Thymus (tissue), 11 donors: ENCODE results near the gene AP4M1. TPM values are rescaled to one million over a fixed set of nuclear protein-coding genes. Genes with fewer than 3 reads are reported as not detected.

Experiments used
- DNase-seq, 9 donors: peaks; one replicate each; pipeline ENCODE4 v3.0.0-alpha.2; 2013; ENCODE audit warnings: low spot score in 9 of 9, low read depth in 6 of 9, missing footprints in 1 of 9
- H3K27ac ChIP-seq, 2 donors: one replicate each; pipeline ENCODE4 v1.5.1; 2013; ENCODE audit warnings: control low read depth in 1 of 2, low read depth in 1 of 2, low read length in 1 of 2, mild to moderate bottlenecking in 1 of 2, moderate library complexity in 1 of 2
- H3K27me3 ChIP-seq, 2 donors: one replicate each; pipeline ENCODE4 v1.5.1; 2013; ENCODE audit warnings: low read length in 1 of 2; ENCODE audit not compliant: control insufficient read depth in 2 of 2, insufficient read depth in 1 of 2
- H3K36me3 ChIP-seq, 2 donors: one replicate each; pipeline ENCODE4 v1.5.1; 2013; ENCODE audit warnings: low read length in 1 of 2, mild to moderate bottlenecking in 1 of 2, moderate library complexity in 1 of 2; ENCODE audit not compliant: control insufficient read depth in 2 of 2, insufficient read depth in 2 of 2
- H3K4me1 ChIP-seq, 2 donors: one replicate each; pipeline ENCODE4 v1.5.1; 2013; ENCODE audit warnings: low read length in 2 of 2; ENCODE audit not compliant: control insufficient read depth in 2 of 2, insufficient read depth in 2 of 2
- H3K4me3 ChIP-seq, 2 donors: one replicate each; pipeline ENCODE4 v1.5.1; 2013; ENCODE audit warnings: low read length in 2 of 2, control low read depth in 1 of 2, mild to moderate bottlenecking in 1 of 2
- H3K9me3 ChIP-seq, 2 donors: one replicate each; pipeline ENCODE4 v1.5.1; 2013; ENCODE audit warnings: low read length in 1 of 2, mild to moderate bottlenecking in 1 of 2; ENCODE audit not compliant: control insufficient read depth in 2 of 2, insufficient read depth in 1 of 2
- WGBS: extraction: QIAGEN DNeasy Blood & Tissue Kit; methylation state at CpG from one replicate; pipeline ENCODE4 v1.1.7; 2013; 5-methylcytosine and 5-hydroxymethylcytosine counted together
- polyA plus RNA-seq: library from polyadenylated mRNA; stranded (reverse); fragments of 200-250 nt; gene quantifications from one replicate; pipeline ENCODE4 v1.2.3, GENCODE V29; 2013
- total RNA-seq: library from RNA; stranded (reverse); fragments of 120-200 nt; gene quantifications from one replicate; pipeline ENCODE4 v1.2.4, GENCODE V29; 2013
- donor health status: healthy.

AP4M1 gene
- total and polyA plus RNA-seq, 2 donors = 12.7 to 14.2 TPM

- H3K27me3 ChIP-seq = no peaks in the 10 kb centered on the region
- no peak overlapping the region for H3K27ac ChIP-seq
- peaks cover 73% of the 10 kb centered on the region in 2 donors for H3K36me3 ChIP-seq
These were observed 9.7 kb downstream of the AP4M1 start for GRCh38 chr7:100111156-100111555.

GRCh38 chr7:100111914-100112313 is 10.5 kb downstream of the AP4M1 start:
- H3K9me3 ChIP-seq = no peaks in the 10 kb centered on the region
- H3K36me3 ChIP-seq = peaks cover 66% of the 10 kb centered on the region in 2 donors
- WGBS = 95% methylated on average over 13 of the region's 13 CpGs
- no peaks in the 10 kb centered on the region for H3K27me3 ChIP-seq
- H3K27ac ChIP-seq = no peak overlapping the region
- H3K4me1 ChIP-seq = no peaks in the 10 kb centered on the region
- no peak overlapping the region for H3K4me3 ChIP-seq
- DNase-seq = no peak

More at GRCh38 chr7:100111156-100111555, 9.7 kb downstream of the AP4M1 start:
- H3K9me3 ChIP-seq = no peaks in the 10 kb centered on the region
- H3K4me3 ChIP-seq = no peak overlapping the region
- no peaks in the 10 kb centered on the region for H3K4me1 ChIP-seq
- WGBS = 98% methylated on average over 7 of the region's 7 CpGs
- no peak for DNase-seq

GRCh38 chr7:100115026-100115425 is 13.6 kb downstream of the AP4M1 start:
- peaks cover 4 to 13% of the 10 kb centered on the region in 2 donors for H3K4me1 ChIP-seq
- H3K36me3 ChIP-seq = peaks cover 37 to 39% of the 10 kb centered on the region in 2 donors
- WGBS = 98% methylated on average over 7 of the region's 7 CpGs
- H3K4me3 ChIP-seq = no peak overlapping the region
- no peak for DNase-seq
- peaks cover 0 to 10% of the 10 kb centered on the region in 2 donors for H3K9me3 ChIP-seq
- no peaks in the 10 kb centered on the region for H3K27me3 ChIP-seq
- H3K27ac ChIP-seq = no peak overlapping the region

GRCh38 chr7:100118388-100119071 is 17.1 kb downstream of the AP4M1 start:
- peaks cover 0 to 10% of the 10 kb centered on the region in 2 donors for H3K9me3 ChIP-seq
- peak overlapping the region; percentile 75 to 91 for H3K4me3 ChIP-seq
- no peaks in the 10 kb centered on the region for H3K27me3 ChIP-seq
- H3K27ac ChIP-seq = peak overlapping the region; percentile 89 to 95
- 26% methylated on average over 18 of the region's 18 CpGs for WGBS
- H3K36me3 ChIP-seq = peaks cover 9 to 17% of the 10 kb centered on the region in 2 donors
- peaks cover 8 to 20% of the 10 kb centered on the region in 2 donors for H3K4me1 ChIP-seq
- no peak for DNase-seq

- Histone ChIP-seq H3K9me3 (peaks cover 0 to 10% of the 10 kb centered on the region in 2 donors), H3K4me3 (peak within 1 kb of the TSS; percentile 75 to 91), H3K27ac (peak within 1 kb of the TSS; percentile 89 to 95), H3K27me3 (no peaks in the 10 kb centered on the region), H3K36me3 (peaks cover 8 to 9% of the 10 kb centered on the region in 2 donors), H3K4me1 (peaks cover 8 to 20% of the 10 kb centered on the region in 2 donors)
- DNase-seq = peak; percentile 89 to 98 (median 94)
- under 1% methylated on average over 49 of the region's 49 CpGs for WGBS
These were observed 17.9 kb downstream of the AP4M1 start, which contains the start of the genes CNPY4 and TAF6 for GRCh38 chr7:100119072-100119969. Gene CNPY4, plus strand, starts transcription at chr7:100119634. Its CDS starts 111 bp downstream, at chr7:100119745. Gene TAF6, minus strand, starts transcription at chr7:100119358. Its CDS starts 5,149 bp downstream, at chr7:100114209.

- no peaks in the 10 kb centered on the region for H3K27me3 ChIP-seq
- 31% methylated on average over 19 of the region's 19 CpGs for WGBS
- peak overlapping the region; percentile 75 to 91 for H3K4me3 ChIP-seq
- DNase-seq = peak in 8 of 9 donors; percentile 38 to 85 (median 64)
- H3K4me1 ChIP-seq = peaks cover 8 to 27% of the 10 kb centered on the region in 2 donors
- H3K27ac ChIP-seq = peak overlapping the region; percentile 89 to 95
- peaks cover 0 to 10% of the 10 kb centered on the region in 2 donors for H3K9me3 ChIP-seq
- peaks cover 9 to 15% of the 10 kb centered on the region in 2 donors for H3K36me3 ChIP-seq
These were observed 18.7 kb downstream of the AP4M1 start for GRCh38 chr7:100119970-100120732.

- H3K4me1 ChIP-seq = peaks cover 11 to 33% of the 10 kb centered on the region in 2 donors
- no peaks in the 10 kb centered on the region for H3K27me3 ChIP-seq
- H3K9me3 ChIP-seq = peaks cover 0 to 10% of the 10 kb centered on the region in 2 donors
- peak overlapping the region in 1 of 2 donors; percentile 95 for H3K27ac ChIP-seq
- H3K4me3 ChIP-seq = peak overlapping the region; percentile 75 to 91
- DNase-seq = no peak
- WGBS = 85% methylated on average over 1 of the region's 1 CpG
- H3K36me3 ChIP-seq = peaks cover 9 to 16% of the 10 kb centered on the region in 2 donors
These were observed 19.2 kb downstream of the AP4M1 start for GRCh38 chr7:100120733-100121036.

GRCh38 chr7:100122067-100122466 is 20.6 kb downstream of the AP4M1 start:
- Histone ChIP-seq H3K27me3 (no peaks in the 10 kb centered on the region), H3K4me3 (no peak overlapping the region), H3K27ac (no peak overlapping the region), H3K9me3 (peaks cover 0 to 10% of the 10 kb centered on the region in 2 donors), H3K4me1 (peaks cover 11 to 40% of the 10 kb centered on the region in 2 donors), H3K36me3 (peaks cover 9 to 13% of the 10 kb centered on the region in 2 donors)
- no peak for DNase-seq
- 96% methylated on average over 13 of the region's 13 CpGs for WGBS
